A673 (cell line): ENCODE results near the gene TMA7B. TPM values are rescaled to one million over a fixed set of nuclear protein-coding genes. Genes with fewer than 3 reads are reported as not detected.

Experiments used
- Bru-seq: library from RNA; stranded (reverse); fragments of 400-500 nt; gene quantifications from one replicate; lab custom pipeline; 2021; lab: Mats Ljungman, UMichigan
- BruChase-seq, 2 experiments: library from RNA; stranded (reverse); fragments of 400-500 nt; gene quantifications; one replicate each; lab custom pipeline; 2021; lab: Mats Ljungman, UMichigan
- BruUV-seq: library from RNA; stranded (reverse); fragments of 400-500 nt; replicated peaks from 2 replicates; lab custom pipeline; 2021; lab: Mats Ljungman, UMichigan
- CTCF ChIA-PET: fragments of 300-600 bp; sonication (Branson Sonifier 250); formaldehyde crosslinking; loops from one replicate; lab custom pipeline; 2022; ENCODE audit warnings: antibody characterized with exemption; lab: Charles Lee
- POLR2A ChIA-PET: fragments of 300-600 bp; sonication (Branson Sonifier 250); formaldehyde crosslinking; loops from one replicate; lab custom pipeline; 2022; ENCODE audit warnings: antibody characterized with exemption; ENCODE audit not compliant: low non-redundant PET; lab: Charles Lee
- DNase-seq: peaks from one replicate; pipeline ENCODE4 v3.0.0-alpha.2; 2015; ENCODE audit warnings: low spot score
- H3K27ac ChIP-seq: fragments of 200-600 bp; sonication (generic); 2 replicates; pipeline ENCODE4 v1.5.1; 2016; ENCODE audit warnings: mixed run types, low read depth, mild to moderate bottlenecking, mixed read lengths, antibody characterized with exemption, low read length; ENCODE audit not compliant: poor library complexity, severe bottlenecking
- H3K27me3 ChIP-seq: fragments of 200-600 bp; sonication (generic); replicated peaks from 2 replicates; pipeline ENCODE4 v1.6.1; 2017; ENCODE audit warnings: mixed run types, low read depth, mild to moderate bottlenecking, mixed read lengths, antibody characterized with exemption, low read length; ENCODE audit not compliant: insufficient read depth, poor library complexity
- H3K36me3 ChIP-seq: fragments of 200-600 bp; sonication (generic); 2 replicates; pipeline ENCODE4 v1.6.1; 2016; ENCODE audit warnings: mixed run types, mild to moderate bottlenecking, mixed read lengths, antibody characterized with exemption, low read length; ENCODE audit not compliant: insufficient read depth, poor library complexity, severe bottlenecking
- H3K4me1 ChIP-seq: fragments of 200-600 bp; sonication (generic); 2 replicates; pipeline ENCODE4 v1.6.1; 2017; ENCODE audit warnings: mixed run types, mild to moderate bottlenecking, mixed read lengths, antibody characterized with exemption, low read length; ENCODE audit not compliant: insufficient read depth, poor library complexity, severe bottlenecking
- H3K4me3 ChIP-seq: fragments of 200-600 bp; sonication (generic); 2 replicates; pipeline ENCODE4 v1.5.1; 2016; ENCODE audit warnings: low read depth, mixed run types, mild to moderate bottlenecking, mixed read lengths, low read length; ENCODE audit not compliant: poor library complexity, severe bottlenecking
- H3K9me3 ChIP-seq: fragments of 200-600 bp; sonication (generic); 2 replicates; pipeline ENCODE4 v1.6.1; 2016; ENCODE audit warnings: mixed run types, low read depth, mild to moderate bottlenecking, mixed read lengths, antibody characterized with exemption, low read length; ENCODE audit not compliant: poor library complexity, severe bottlenecking
- EZH2 ChIP-seq: fragments of 200-600 bp; sonication (generic); IDR thresholded peaks from 2 replicates; pipeline ENCODE4 v1.6.1; 2017; ENCODE audit warnings: borderline replicate concordance, low read depth, mild to moderate bottlenecking, mixed read lengths, antibody characterized with exemption, low read length; ENCODE audit not compliant: poor library complexity, severe bottlenecking
- intact Hi-C: fragments of 100-400 bp; cut with micrococcal nuclease; formaldehyde crosslinking; loops from one replicate; pipeline ENCODE4 v1.10.0; 2022; ENCODE audit not compliant: unreplicated experiment
- long read RNA-seq: library from polyadenylated mRNA; stranded (forward); transcript quantifications from one replicate; pipeline ENCODE4 v2.0.0, GENCODE V29; 2022
- total RNA-seq: library from RNA; stranded (reverse); gene quantifications from 2 replicates; pipeline ENCODE4 v1.2.3, GENCODE V29; 2021
- TF ChIP-seq, protein P1 (sequence below): fragments of 300-800, 200-600 bp; sonication (generic); conservative IDR thresholded peaks from 2 replicates; pipeline ENCODE4 v1.5.1; 2017; ENCODE audit warnings: low read depth, mild to moderate bottlenecking, antibody characterized with exemption, low read length, moderate library complexity, mixed read lengths

Gene TMA7B
- total RNA-seq = not detected in 2 replicates
- not detected for Bru-seq, nascent RNA
- BruChase-seq, experiment 1, labeled RNA remaining after a 2-hour chase = not detected
- not detected for BruChase-seq, experiment 2, labeled RNA remaining after a 6-hour chase
- long read RNA-seq = 0 reads

DNA sequence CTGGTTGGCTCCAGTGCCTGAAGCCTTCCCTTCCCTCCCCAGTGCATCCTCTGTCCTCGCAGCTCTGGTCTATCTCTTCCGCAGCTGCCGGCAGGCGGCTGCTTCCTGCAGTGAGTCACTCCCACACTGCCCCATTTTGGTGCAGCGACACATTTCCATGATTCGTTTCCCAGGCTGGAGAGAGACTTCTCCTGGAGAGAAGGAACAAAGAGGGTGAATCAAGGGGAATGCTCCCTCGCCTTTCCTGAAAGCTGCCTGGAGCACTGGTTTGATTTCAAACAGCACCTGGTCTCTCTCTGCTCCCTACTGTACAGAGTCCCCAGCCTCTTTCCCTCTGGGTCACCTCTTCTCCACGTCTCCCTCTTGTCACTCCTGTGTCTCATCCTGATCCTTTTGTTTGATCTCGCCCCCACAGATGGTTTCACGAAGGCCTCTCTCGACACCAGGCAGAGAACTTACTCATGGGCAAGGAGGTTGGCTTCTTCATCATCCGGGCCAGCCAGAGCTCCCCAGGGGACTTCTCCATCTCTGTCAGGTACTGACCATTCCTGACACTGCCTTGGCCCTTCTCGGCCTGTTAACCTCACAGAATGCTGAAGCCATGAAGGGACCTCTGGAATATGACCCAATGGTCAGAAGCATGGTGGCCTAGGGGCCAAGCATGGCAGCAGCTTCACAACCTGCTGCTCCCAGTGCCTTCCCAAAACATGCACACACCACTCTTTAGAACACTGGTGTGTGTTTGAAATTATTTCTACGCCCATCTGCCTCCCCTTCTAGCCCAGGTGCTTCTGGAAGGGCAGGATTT, at the start of gene TMA7B:
TSS of gene TMA7B (plus strand) at position 758 of the 808 bp plus-strand sequence. CDS start 3,978 bp downstream, outside the sequence.
- POLR2A ChIA-PET = no interaction called here
- H3K36me3 ChIP-seq = no peaks in the 10 kb centered on the region
- no peaks in the 10 kb centered on the region for H3K9me3 ChIP-seq
- TF ChIP-seq, protein P1, sequence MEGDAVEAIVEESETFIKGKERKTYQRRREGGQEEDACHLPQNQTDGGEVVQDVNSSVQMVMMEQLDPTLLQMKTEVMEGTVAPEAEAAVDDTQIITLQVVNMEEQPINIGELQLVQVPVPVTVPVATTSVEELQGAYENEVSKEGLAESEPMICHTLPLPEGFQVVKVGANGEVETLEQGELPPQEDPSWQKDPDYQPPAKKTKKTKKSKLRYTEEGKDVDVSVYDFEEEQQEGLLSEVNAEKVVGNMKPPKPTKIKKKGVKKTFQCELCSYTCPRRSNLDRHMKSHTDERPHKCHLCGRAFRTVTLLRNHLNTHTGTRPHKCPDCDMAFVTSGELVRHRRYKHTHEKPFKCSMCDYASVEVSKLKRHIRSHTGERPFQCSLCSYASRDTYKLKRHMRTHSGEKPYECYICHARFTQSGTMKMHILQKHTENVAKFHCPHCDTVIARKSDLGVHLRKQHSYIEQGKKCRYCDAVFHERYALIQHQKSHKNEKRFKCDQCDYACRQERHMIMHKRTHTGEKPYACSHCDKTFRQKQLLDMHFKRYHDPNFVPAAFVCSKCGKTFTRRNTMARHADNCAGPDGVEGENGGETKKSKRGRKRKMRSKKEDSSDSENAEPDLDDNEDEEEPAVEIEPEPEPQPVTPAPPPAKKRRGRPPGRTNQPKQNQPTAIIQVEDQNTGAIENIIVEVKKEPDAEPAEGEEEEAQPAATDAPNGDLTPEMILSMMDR = peak; percentile 25; the same call in 1 of the 2 replicates
- no peak for TF ChIP-seq EZH2
- H3K4me3 ChIP-seq = no peak within 1 kb of the TSS
- intact Hi-C loops = no loop called here
- H3K27ac ChIP-seq = no peak within 1 kb of the TSS
- DNase-seq = peak; percentile 44
- no peaks in the 10 kb centered on the region for H3K27me3 ChIP-seq
- H3K4me1 ChIP-seq = no peaks in the 10 kb centered on the region
- BruUV-seq = no TSS peak
- CTCF ChIA-PET = no interaction called here

DNA sequence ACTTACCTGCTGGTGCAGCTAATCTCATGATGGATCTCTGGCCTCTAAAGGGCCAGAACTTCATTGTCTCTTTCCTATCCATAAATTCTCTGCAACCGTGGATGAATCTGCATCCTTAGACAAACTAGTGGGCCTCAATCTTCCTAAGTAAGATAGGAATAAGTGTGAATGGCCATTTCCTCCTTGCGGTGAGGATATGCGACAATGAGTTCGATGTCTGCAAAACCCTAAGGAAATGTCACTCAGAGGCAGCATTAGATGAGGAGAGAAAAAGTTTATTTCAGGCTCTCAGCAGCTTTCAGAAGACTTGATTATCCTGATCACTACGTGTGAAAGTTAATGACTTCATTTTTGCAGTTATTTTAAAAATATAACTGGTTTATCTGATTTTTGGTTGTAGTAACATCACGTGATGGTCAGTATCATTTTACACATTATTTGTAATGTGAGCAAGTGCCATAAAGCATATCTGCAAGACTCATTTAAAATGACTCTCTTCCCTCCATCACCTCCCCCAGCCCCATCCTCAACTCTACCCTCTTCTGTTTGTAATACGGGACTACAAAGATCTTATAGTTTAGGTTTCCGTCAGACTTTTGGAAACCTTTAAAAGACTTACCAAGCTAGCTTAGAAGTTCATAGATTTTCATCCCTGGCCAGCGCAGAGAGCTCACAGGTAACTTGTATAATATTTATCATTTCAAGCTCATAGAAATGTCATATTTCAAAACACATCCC, 49.2 kb upstream of the TMA7B start:
- Histone ChIP-seq H3K4me1 (no peaks in the 10 kb centered on the region), H3K36me3 (no peaks in the 10 kb centered on the region), H3K27me3 (peaks cover 29% of the 10 kb centered on the region), H3K9me3 (no peaks in the 10 kb centered on the region), H3K27ac (no peak overlapping the region), H3K4me3 (no peak overlapping the region)
- ChIA-PET CTCF (no interaction called here), POLR2A (no interaction called here)
- BruUV-seq = no TSS peak
- DNase-seq = no peak
- intact Hi-C loops = no loop called here
- TF ChIP-seq EZH2 = no peak
- TF ChIP-seq, protein P1 = no peak

DNA sequence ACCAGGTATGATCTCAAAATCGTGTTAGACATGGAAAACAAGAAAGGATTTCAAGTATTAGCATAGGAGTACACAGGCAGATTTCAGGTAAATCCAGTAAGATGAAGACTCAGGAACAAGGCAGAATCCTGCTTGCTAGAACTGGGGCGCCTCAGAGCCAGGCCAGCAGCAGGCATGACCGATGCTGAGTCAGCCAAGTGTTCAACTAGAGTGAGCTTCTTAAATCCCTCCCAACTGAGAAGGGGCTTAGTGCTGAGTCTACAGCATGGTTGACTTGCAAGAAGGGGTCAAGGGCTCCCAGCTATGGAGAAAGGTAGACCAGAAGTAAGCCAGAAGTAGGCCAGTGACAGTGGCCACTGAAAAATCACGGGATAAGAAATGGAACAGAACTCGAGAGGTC, 46.9 kb upstream of the TMA7B start:
- BruUV-seq = no TSS peak
- H3K4me1 ChIP-seq = no peaks in the 10 kb centered on the region
- TF ChIP-seq, protein P1 = no peak
- TF ChIP-seq EZH2 = no peak
- CTCF ChIA-PET = no interaction called here
- no peak overlapping the region for H3K4me3 ChIP-seq
- no peak overlapping the region for H3K27ac ChIP-seq
- DNase-seq = no peak
- intact Hi-C loops = no loop called here
- H3K27me3 ChIP-seq = peaks cover 22% of the 10 kb centered on the region
- H3K36me3 ChIP-seq = no peaks in the 10 kb centered on the region
- no peaks in the 10 kb centered on the region for H3K9me3 ChIP-seq
- POLR2A ChIA-PET = no interaction called here
